Measurements from ENCODE around the gene GAA. TPM values are rescaled to one million over a fixed set of nuclear protein-coding genes. Genes with fewer than 3 reads are reported as not detected.

GAA gene
- total RNA-seq, 1 donor from 2014 or later = 40.7 TPM

GRCh38 chr17:80117491-80118401, 16.4 kb downstream of the GAA start:
- Mint-ChIP-seq H3K4me1 (ENCODE audit: unreplicated experiment) (peaks cover 5% of the 10 kb centered on the region), H3K27ac (no peak overlapping the region), H3K4me3 (no peak overlapping the region), H3K36me3 (no peaks in the 10 kb centered on the region), H3K9me3 (peaks cover 7% of the 10 kb centered on the region), H3K27me3 (no peaks in the 10 kb centered on the region)
- no peak for DNase-seq (ENCODE audit: extremely low spot score, unreplicated experiment)
- TF ChIP-seq CTCF (conservative IDR thresholded peaks at IDR 0.05) = no peak

- H3K36me3 Mint-ChIP-seq = no peaks in the 10 kb centered on the region
- no peak for DNase-seq (ENCODE audit: extremely low spot score, unreplicated experiment)
- H3K4me3 Mint-ChIP-seq = no peak overlapping the region
- H3K27ac Mint-ChIP-seq = no peak overlapping the region
- TF ChIP-seq CTCF (conservative IDR thresholded peaks at IDR 0.05) = no peak
- H3K4me1 Mint-ChIP-seq (ENCODE audit: unreplicated experiment) = peaks cover 5% of the 10 kb centered on the region
- H3K27me3 Mint-ChIP-seq = no peaks in the 10 kb centered on the region
- H3K9me3 Mint-ChIP-seq = peaks cover 7% of the 10 kb centered on the region
Observed at GRCh38 chr17:80118601-80119270, 17.4 kb downstream of the GAA start.

DNA sequence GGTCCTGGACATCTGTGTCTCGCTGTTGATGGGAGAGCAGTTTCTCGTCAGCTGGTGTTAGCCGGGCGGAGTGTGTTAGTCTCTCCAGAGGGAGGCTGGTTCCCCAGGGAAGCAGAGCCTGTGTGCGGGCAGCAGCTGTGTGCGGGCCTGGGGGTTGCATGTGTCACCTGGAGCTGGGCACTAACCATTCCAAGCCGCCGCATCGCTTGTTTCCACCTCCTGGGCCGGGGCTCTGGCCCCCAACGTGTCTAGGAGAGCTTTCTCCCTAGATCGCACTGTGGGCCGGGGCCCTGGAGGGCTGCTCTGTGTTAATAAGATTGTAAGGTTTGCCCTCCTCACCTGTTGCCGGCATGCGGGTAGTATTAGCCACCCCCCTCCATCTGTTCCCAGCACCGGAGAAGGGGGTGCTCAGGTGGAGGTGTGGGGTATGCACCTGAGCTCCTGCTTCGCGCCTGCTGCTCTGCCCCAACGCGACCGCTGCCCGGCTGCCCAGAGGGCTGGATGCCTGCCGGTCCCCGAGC, 17.9 kb downstream of the GAA start:
- Mint-ChIP-seq H3K27me3 (no peaks in the 10 kb centered on the region), H3K4me3 (no peak overlapping the region), H3K4me1 (ENCODE audit: unreplicated experiment) (peaks cover 10% of the 10 kb centered on the region), H3K9me3 (peaks cover 7% of the 10 kb centered on the region), H3K36me3 (no peaks in the 10 kb centered on the region), H3K27ac (no peak overlapping the region)
- TF ChIP-seq CTCF (conservative IDR thresholded peaks at IDR 0.05) = no peak
- DNase-seq (ENCODE audit: extremely low spot score, unreplicated experiment) = no peak

GRCh38 chr17:80119839-80120238, 18.5 kb downstream of the GAA start:
- TF ChIP-seq CTCF (conservative IDR thresholded peaks at IDR 0.05) = no peak
- H3K27me3 Mint-ChIP-seq = no peaks in the 10 kb centered on the region
- no peak for DNase-seq (ENCODE audit: extremely low spot score, unreplicated experiment)
- peaks cover 14% of the 10 kb centered on the region for H3K4me1 Mint-ChIP-seq (ENCODE audit: unreplicated experiment)
- no peak overlapping the region for H3K27ac Mint-ChIP-seq
- H3K4me3 Mint-ChIP-seq = no peak overlapping the region
- no peaks in the 10 kb centered on the region for H3K36me3 Mint-ChIP-seq
- peaks cover 7% of the 10 kb centered on the region for H3K9me3 Mint-ChIP-seq

DNA sequence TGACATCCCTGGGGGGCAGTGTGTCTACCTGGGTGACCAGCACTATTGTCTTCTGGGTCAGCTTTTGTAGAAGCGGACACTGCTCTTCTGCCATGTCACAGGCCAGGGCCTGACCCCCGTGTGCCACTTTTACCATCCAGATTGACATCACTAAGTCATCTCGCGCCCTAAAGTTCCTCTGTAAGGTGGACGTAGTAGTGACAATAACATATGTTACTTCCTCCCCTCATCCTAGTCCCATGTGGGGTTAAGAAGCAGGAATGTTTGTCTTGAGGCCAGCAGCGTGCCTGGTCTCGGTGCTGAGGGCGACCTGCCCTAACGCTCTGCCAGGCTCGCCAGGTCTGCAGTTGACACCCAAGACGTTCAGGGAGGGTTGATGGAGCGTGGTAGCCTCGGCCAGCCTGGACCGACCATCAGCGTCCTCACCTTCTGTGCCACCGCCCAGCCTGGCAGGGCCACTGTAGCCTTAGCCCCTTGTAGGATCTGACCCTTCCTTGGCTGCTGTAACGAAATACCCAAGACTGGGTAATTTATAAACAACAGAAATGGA, 20.7 kb downstream of the GAA start:
- H3K9me3 Mint-ChIP-seq = no peaks in the 10 kb centered on the region
- no peaks in the 10 kb centered on the region for H3K27me3 Mint-ChIP-seq
- DNase-seq (ENCODE audit: extremely low spot score, unreplicated experiment) = no peak
- no peak overlapping the region for H3K4me3 Mint-ChIP-seq
- no peak overlapping the region for H3K27ac Mint-ChIP-seq
- H3K4me1 Mint-ChIP-seq (ENCODE audit: unreplicated experiment) = peaks cover 16% of the 10 kb centered on the region
- H3K36me3 Mint-ChIP-seq = no peaks in the 10 kb centered on the region
- no peak for TF ChIP-seq CTCF (conservative IDR thresholded peaks at IDR 0.05)

Data from type B pancreatic cell (in vitro differentiated cells).